Left kidney (tissue), 2 donors: ENCODE results near the gene ZNF22. TPM values are rescaled to one million over a fixed set of nuclear protein-coding genes. Genes with fewer than 3 reads are reported as not detected.

Experiments used
- DNase-seq: peaks from one replicate; pipeline ENCODE4 v3.0.0-alpha.2; 2013
- polyA plus RNA-seq: library from polyadenylated mRNA; unstranded; fragments of 120-200 nt; gene quantifications from one replicate; pipeline ENCODE4 v1.2.1, GENCODE V29; 2013; ENCODE audit not compliant: insufficient read length

The ZNF22 gene
- polyA plus RNA-seq, 1 donor: 85.8 TPM

- DNase-seq: no peak
These were observed 25.0 kb upstream of the ZNF22 start for GRCh38 chr10:44975431-44976331.

- DNase-seq: no peak
These were observed 24.1 kb upstream of the ZNF22 start for GRCh38 chr10:44976352-44977198.

- DNase-seq: no peak
These were observed 23.2 kb upstream of the ZNF22 start for GRCh38 chr10:44977287-44978212.

GRCh38 chr10:44978213-44978569 is 22.5 kb upstream of the ZNF22 start:
- DNase-seq: no peak

DNA sequence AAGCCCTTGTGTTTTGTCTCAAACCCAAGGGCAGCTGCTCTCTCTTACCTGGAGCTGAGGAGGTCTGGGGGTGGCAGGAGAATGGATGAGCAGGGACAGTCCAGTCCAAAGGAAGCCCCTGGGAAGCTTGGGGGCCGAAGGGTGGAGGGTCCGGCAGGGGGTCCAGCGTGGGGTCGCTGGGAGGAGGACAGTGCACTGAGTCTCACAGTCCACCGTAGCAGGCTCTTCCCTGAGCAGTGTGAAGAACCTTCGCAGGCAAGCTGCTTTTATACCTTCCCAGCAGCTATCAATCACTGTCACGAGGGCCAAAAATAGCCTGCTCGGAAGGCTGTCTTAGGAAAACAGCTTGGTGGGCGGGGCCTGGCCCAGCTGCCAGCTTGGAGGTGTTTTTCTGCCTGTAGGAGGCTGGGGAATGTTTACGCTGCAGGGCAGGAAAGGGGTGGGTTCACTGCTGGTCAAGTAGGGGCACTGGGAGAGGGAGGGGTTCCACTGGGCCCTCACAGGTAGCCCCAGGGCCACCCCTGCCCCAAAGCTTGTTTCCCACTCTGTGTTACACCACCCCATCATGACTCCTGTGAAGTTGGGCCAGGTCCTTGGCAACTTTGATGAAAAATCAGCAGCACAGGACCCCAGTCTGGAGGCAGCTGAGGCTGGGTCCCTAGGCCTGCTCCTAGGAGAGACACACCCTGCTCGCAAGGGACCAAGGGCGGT is 22.0 kb upstream of the ZNF22 start, which contains the start of gene DEPP1:
TSS of gene DEPP1 (minus strand) at position 240 of the 711 bp plus-strand sequence. CDS start 779 bp downstream, outside the sequence.
- peak; percentile 96 for DNase-seq

DNA sequence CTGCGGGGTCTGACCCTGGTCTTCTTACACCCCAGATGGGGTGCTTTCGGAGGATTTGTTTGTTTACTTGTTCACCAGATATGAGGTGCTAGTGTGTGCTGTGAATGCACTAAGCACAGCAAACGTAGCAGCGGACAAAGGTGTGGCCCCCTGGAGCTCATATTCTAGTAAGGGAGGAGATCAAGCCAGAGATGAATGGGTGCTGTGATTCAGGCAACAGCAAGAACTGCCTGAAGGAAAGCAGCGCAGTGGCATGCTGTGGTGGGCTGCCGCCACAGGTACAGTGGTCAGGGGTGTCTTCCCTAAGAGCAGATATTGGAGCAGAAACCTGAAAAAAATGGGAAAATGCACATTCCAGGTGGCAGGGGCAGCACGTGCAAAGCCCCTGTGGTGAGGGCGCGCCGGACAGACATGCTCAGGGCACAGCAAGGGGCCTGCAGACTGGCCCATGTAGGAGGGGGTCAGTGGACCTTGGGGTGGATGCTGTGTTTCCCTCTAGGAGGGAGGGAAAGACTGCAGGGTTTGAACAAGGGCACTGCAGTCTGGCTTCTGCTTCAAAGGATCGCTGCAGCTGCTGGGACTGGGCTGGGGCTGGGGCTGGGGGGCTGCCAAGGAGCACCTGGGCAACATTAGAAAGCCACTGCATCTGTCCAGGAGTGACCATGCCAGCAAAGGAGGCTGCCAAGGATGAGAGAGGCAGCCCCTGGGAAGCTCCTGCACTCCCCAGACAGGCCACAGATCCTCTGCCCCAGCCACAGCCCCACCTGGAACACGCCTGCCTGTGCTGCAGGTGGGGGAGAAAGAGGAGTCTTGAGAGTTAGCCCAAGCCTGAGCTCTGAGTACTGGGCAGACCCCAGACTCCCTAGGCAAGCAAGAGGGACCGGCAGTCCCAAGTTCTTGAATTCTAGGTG is 21.2 kb upstream of the ZNF22 start:
- no peak for DNase-seq

GRCh38 chr10:44980309-44981171 is 20.2 kb upstream of the ZNF22 start:
- DNase-seq: no peak

DNA sequence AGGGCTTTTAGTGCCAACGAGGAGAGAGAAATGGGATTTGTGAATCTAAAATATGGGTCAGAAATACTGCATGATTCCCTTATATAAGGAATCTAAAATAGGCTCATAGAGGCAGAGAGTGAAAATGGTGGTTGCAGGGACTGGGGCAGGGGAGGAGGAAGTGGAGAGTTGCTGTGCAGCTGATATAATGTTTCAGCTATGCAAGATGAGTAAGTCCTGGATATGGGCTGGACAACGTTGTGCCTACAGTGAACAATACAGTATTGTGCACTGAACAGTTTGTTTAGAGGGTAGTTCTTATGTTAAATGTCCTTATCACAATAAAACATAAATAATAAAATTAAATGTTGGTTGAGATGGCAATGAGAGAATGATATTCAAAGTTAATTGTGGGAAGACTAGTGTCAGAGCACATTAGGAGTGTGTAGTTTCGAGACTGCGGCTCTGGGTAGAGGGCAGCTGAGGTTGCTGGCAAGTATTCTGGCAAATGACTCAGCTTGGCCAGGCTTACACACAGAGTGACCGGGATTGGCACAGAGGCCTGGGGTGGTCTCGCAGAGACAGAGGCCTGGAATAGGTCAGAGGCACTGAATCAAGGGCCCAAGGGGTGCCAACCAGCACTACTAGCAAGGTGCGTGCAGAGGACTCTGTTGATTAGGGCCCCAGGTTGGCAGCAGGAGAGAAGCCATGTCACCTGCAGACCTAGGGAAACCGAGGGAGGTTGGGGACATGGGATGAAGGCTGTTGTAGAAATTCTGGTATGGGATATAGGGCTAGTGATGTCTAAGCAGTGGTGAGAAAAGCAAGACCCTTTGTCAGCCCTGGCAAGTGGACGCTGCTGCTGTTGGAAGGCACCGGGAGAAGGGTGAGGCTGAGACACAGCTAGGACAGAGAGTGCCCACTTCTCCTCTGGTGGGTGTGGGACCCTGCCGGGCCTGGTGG is 19.3 kb upstream of the ZNF22 start:
- DNase-seq: no peak

GRCh38 chr10:44982114-44982460 is 18.6 kb upstream of the ZNF22 start:
- DNase-seq: no peak

DNA sequence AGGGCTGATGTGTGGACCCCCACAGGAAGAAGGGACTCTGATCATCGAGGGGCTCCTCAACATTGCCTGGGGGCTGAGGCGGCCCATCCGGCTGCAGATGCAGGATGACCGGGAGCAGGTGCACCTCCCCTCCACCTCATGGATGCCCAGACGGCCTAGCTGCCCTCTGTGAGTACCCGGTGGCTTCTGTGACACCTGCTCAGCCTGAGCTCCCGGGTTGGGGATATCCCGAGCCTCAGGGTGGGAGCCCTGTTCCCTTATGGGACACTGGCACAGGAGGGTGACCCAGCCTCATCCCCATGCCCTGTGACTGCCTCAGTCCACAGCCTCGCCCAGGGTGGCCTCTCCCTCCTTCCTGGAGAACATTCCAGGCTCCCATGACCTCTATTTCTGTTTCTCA is 18.2 kb upstream of the ZNF22 start:
- no peak for DNase-seq

GRCh38 chr10:44983066-44983894 is 17.4 kb upstream of the ZNF22 start:
- DNase-seq: no peak

DNA sequence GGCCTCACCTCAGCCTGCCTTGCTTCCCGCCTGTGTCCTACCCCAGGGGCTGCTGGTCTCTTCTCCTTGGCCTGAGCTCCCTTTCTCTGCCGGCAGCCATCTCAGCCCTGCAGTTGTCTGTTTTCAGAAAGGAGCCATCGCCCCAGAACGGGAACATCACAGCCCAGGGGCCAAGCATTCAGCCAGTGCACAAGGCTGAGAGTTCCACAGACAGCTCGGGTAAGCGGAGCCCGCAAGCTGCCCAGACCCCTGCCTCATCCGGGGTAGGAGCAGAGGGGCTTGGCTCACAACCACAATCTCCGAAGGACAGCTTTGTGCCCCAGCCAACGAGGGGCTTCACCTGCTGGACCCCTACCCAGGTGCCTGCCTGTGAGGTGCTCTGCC is 16.8 kb upstream of the ZNF22 start:
- no peak for DNase-seq

DNA sequence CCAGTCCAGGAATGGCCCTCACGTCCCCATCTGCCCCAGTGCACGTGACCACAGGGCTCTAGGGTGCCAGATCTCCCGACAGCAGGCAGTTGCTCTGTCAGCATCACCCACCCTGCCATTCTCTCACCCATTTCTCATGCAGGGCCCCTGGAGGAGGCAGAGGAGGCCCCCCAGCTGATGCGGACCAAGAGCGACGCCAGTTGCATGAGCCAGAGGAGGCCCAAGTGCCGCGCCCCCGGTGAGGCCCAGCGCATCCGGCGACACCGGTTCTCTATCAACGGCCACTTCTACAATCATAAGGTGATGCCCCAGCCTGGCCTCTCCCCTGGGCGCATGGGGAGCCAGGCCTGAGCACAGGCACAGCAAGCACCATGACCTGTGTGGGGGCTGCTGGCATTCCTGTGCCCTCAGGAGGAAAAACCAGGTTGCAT is 16.0 kb upstream of the ZNF22 start:
- no peak for DNase-seq

- no peak for DNase-seq
These were observed 15.5 kb upstream of the ZNF22 start for GRCh38 chr10:44985175-44985681.

DNA sequence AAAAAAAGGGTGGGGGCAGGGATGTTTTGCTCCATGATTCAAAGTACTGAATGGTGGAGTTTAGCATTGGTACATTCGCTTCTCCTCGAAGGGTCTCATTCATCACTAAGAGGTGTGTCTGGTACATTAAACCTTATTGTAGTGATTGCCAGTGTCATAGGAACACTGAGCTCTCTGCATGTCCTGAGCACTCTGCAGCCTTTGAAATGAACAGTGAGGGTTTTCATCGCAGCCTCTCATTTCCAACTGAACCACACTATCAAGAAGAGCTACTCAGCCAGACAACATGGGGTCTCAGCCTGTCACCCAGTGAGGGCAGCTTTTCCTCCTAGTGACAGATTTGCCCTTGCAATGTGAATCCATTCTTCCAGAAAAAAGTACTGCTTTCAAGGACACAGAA is 14.5 kb upstream of the ZNF22 start:
- DNase-seq: no peak

DNA sequence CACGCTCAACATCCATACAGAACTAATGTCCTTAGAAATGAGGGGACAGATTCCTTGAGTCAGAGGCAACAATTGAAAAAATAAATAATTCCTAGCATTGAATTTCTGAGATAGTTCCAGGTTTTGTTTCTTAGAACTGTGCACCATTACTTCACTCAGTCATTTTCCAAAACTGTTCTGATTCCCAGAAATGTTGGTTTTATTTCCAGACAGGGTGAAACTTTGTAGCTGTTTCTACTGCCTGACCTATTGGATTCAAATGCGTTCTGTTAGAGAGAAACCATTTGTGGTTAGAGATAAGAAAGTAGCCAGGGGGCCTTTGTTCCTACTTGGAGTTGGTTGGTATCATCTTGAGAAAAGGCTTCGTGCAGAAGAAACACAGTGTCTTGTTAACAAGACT is 14.1 kb upstream of the ZNF22 start:
- DNase-seq: no peak
